Liver (tissue), 9 donors: ENCODE measurements around the gene CNOT8. TPM values are rescaled to one million over a fixed set of nuclear protein-coding genes. Genes with fewer than 3 reads are reported as not detected.

Experiments used
- DNase-seq: peaks from one replicate; pipeline ENCODE4 v3.0.0-alpha.2; 2017; ENCODE audit warnings: low spot score
- H3K27ac ChIP-seq, 2 donors: one replicate each; pipeline ENCODE4 v1.7.0; 2013; ENCODE audit warnings: inconsistent platforms in 2 of 2, low read length in 2 of 2, control low read depth in 1 of 2, low read depth in 1 of 2, mild to moderate bottlenecking in 1 of 2
- H3K27me3 ChIP-seq, 4 donors: one replicate each; pipeline versions ENCODE4 v1.6.1 to v1.7.0; 2013; ENCODE audit warnings: low read length in 3 of 4, inconsistent platforms in 1 of 4, mild to moderate bottlenecking in 1 of 4, moderate library complexity in 1 of 4; ENCODE audit not compliant: control insufficient read depth in 4 of 4, insufficient read depth in 4 of 4
- H3K36me3 ChIP-seq, 4 donors: one replicate each; pipeline versions ENCODE4 v1.6.1 to v1.7.0; 2013; ENCODE audit warnings: low read length in 3 of 4, mild to moderate bottlenecking in 3 of 4, low read depth in 1 of 4, moderate library complexity in 1 of 4; ENCODE audit not compliant: control insufficient read depth in 4 of 4, insufficient read depth in 3 of 4
- H3K4me1 ChIP-seq, 4 donors: one replicate each; pipeline versions ENCODE4 v1.6.1 to v1.7.0; 2013; ENCODE audit warnings: low read length in 3 of 4, mild to moderate bottlenecking in 3 of 4, moderate library complexity in 1 of 4; ENCODE audit not compliant: control insufficient read depth in 4 of 4, insufficient read depth in 4 of 4
- H3K4me3 ChIP-seq, 3 donors: one replicate each; pipeline versions ENCODE4 v1.6.1 to v1.7.0; 2013; ENCODE audit warnings: low read length in 3 of 3, control low read depth in 1 of 3, low read depth in 1 of 3, mild to moderate bottlenecking in 1 of 3
- H3K9ac ChIP-seq, 2 donors: one replicate each; pipeline ENCODE4 v1.7.0; 2013; ENCODE audit warnings: low read length in 2 of 2, mild to moderate bottlenecking in 2 of 2, moderate library complexity in 2 of 2, control low read depth in 1 of 2, low read depth in 1 of 2
- H3K9me3 ChIP-seq, 4 donors: one replicate each; pipeline versions ENCODE4 v1.6.1 to v1.7.0; 2013; ENCODE audit warnings: low read length in 3 of 4; ENCODE audit not compliant: control insufficient read depth in 4 of 4
- EGR1 ChIP-seq, 2 donors: IDR thresholded peaks; 2 replicates each; pipeline ENCODE4 v1.6.1; 2016 to 2018; ENCODE audit warnings: antibody characterized with exemption in 2 of 2, low read depth in 2 of 2
- FOXA1 ChIP-seq: IDR thresholded peaks from 2 replicates; pipeline ENCODE4 v1.6.1; 2016; ENCODE audit warnings: antibody characterized with exemption
- FOXA2 ChIP-seq: IDR thresholded peaks from 2 replicates; pipeline ENCODE4 v1.6.1; 2016; ENCODE audit warnings: antibody characterized with exemption
- GABPA ChIP-seq, 2 donors: IDR thresholded peaks in 1 of 2; conservative IDR thresholded peaks in 1 of 2; 2 replicates each; pipeline ENCODE4 v1.6.1; 2016; ENCODE audit warnings: antibody characterized with exemption in 2 of 2, mild to moderate bottlenecking in 1 of 2, moderate library complexity in 1 of 2
- HNF4A ChIP-seq, 2 donors: conservative IDR thresholded peaks; 2 replicates each; pipeline ENCODE4 v1.6.1; 2016; ENCODE audit warnings: antibody characterized with exemption in 2 of 2, mild to moderate bottlenecking in 2 of 2
- HNF4G ChIP-seq: IDR thresholded peaks from 2 replicates; pipeline ENCODE4 v1.6.1; 2016; ENCODE audit warnings: antibody characterized with exemption
- JUND ChIP-seq, 2 donors: IDR thresholded peaks; 2 replicates each; pipeline ENCODE4 v1.6.1; 2016; ENCODE audit warnings: antibody characterized with exemption in 2 of 2
- NR2F2 ChIP-seq: IDR thresholded peaks from 2 replicates; pipeline ENCODE4 v1.6.1; 2016; ENCODE audit warnings: antibody characterized with exemption
- RAD21 ChIP-seq, 2 donors: IDR thresholded peaks; 2 replicates each; pipeline ENCODE4 v1.6.1; 2016; ENCODE audit warnings: antibody characterized with exemption in 2 of 2, mild to moderate bottlenecking in 2 of 2
- RXRA ChIP-seq, 2 donors: IDR thresholded peaks; 2 replicates each; pipeline ENCODE4 v1.6.1; 2017 to 2018; ENCODE audit warnings: antibody characterized with exemption in 2 of 2, mild to moderate bottlenecking in 1 of 2
- SP1 ChIP-seq: IDR thresholded peaks from 2 replicates; pipeline ENCODE4 v1.6.1; 2018; ENCODE audit warnings: antibody characterized with exemption, mild to moderate bottlenecking
- WGBS: extraction: QIAGEN DNeasy Blood & Tissue Kit; methylation state at CpG from one replicate; pipeline ENCODE4 v1.1.7; 2013; 5-methylcytosine and 5-hydroxymethylcytosine counted together
- polyA plus RNA-seq, 2 donors: library from polyadenylated mRNA; stranded (reverse) in 1 of 2; unstranded in 1 of 2; fragments of 200-250 nt in 1 of 2; fragments of >200 nt in 1 of 2; fragmentation: Nextera tagmentation in 1 of 2; extraction: Ambion mirVana in 1 of 2; gene quantifications; one replicate each; pipeline versions ENCODE4 v1.2.1 to v1.2.3, GENCODE V29; 2013 to 2015
- total RNA-seq, 2 donors: library from RNA; depleted of rRNA; stranded (reverse); fragments of >200 nt; gene quantifications; one replicate each; pipeline ENCODE4 v1.2.3, GENCODE V29; 2014
- TF ChIP-seq, protein P1 (sequence below): IDR thresholded peaks from 2 replicates; pipeline ENCODE4 v1.6.1; 2016; ENCODE audit warnings: antibody characterized with exemption
- TF ChIP-seq, protein P2 (sequence below): IDR thresholded peaks from 2 replicates; pipeline ENCODE4 v1.6.1; 2016; ENCODE audit warnings: antibody characterized with exemption
- TF ChIP-seq, protein P3 (sequence below): IDR thresholded peaks from 2 replicates; pipeline ENCODE4 v1.6.1; 2016; ENCODE audit warnings: antibody characterized with exemption
- TF ChIP-seq, protein P4 (sequence below): IDR thresholded peaks from 2 replicates; pipeline ENCODE4 v1.6.1; 2016; ENCODE audit warnings: antibody characterized with exemption, mild to moderate bottlenecking
- TF ChIP-seq, protein P5 (sequence below): fragments of 150-350 bp; IDR thresholded peaks from 2 replicates; pipeline ENCODE4 v1.5.1; 2017; ENCODE audit warnings: improper control_type of control experiment, low read depth, low read length; ENCODE audit not compliant: missing input control
- donor health status: healthy.
- donor health status: healthy.
- donor health status: healthy.
- donor health status: healthy.
- donor health status: healthy.

The CNOT8 gene
- total and polyA plus RNA-seq, 4 donors: 12.6 to 38.9 (median 20.8) TPM

DNA sequence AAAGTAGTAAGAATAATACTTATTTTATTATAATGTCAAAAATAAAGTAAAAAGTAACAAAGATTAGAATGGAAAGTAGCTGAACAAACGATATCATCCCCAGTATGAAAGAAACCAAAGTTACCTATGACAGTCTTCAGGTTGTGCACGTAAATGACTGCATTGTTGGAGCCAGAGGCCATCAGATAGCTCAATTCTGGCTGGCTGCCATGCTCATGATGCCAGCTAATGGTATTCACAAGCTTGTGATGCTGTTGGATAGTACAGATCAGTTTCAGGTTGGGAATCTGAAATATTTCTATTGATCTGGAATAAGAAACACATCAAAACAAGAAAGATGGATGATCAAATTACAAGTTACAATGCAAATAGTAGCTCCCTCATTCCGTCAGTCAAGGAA is 58.4 kb downstream of the CNOT8 start:
- DNase-seq: no peak
- no peak overlapping the region for H3K4me3 ChIP-seq
- TF ChIP-seq RXRA (IDR thresholded peaks at IDR 0.05): no peak
- no peak for TF ChIP-seq RAD21 (IDR thresholded peaks at IDR 0.05)
- TF ChIP-seq, protein P1, sequence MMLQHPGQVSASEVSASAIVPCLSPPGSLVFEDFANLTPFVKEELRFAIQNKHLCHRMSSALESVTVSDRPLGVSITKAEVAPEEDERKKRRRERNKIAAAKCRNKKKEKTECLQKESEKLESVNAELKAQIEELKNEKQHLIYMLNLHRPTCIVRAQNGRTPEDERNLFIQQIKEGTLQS: no peak
- TF ChIP-seq SP1: no peak
- TF ChIP-seq, protein P2, sequence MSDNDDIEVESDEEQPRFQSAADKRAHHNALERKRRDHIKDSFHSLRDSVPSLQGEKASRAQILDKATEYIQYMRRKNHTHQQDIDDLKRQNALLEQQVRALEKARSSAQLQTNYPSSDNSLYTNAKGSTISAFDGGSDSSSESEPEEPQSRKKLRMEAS: no peak
- no peak overlapping the region for H3K9ac ChIP-seq
- H3K36me3 ChIP-seq: peaks cover 17 to 50% (median 30%) of the 10 kb centered on the region in 4 donors
- H3K4me1 ChIP-seq: no peaks in the 10 kb centered on the region
- WGBS: 74% methylated on average over 3 of the region's 3 CpGs
- H3K27ac ChIP-seq: no peak overlapping the region
- H3K9me3 ChIP-seq: no peaks in the 10 kb centered on the region
- H3K27me3 ChIP-seq: no peaks in the 10 kb centered on the region

DNA sequence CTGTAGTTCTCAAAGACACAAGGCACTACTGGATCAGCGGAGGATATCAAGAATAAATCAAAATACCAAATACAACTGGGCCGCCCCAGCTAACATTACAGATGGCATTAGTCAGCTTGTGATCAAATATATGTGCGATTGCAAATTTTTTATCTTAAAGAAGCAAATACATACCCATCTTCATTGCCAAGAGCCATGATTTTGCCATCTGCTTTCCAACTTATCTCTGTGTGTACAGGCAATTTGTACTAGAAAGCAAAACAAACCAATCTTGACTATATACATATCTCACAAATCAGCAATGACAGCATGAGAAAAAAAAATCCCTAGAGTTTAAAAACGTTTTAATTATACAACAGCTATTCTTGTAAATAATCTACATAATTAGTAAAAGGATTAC is 59.3 kb downstream of the CNOT8 start:
- no peak overlapping the region for H3K27ac ChIP-seq
- H3K9me3 ChIP-seq: no peaks in the 10 kb centered on the region
- H3K9ac ChIP-seq: no peak overlapping the region
- H3K36me3 ChIP-seq: peaks cover 12 to 43% (median 28%) of the 10 kb centered on the region in 4 donors
- no peak for DNase-seq
- TF ChIP-seq RAD21 (IDR thresholded peaks at IDR 0.05) (no peak), RXRA (IDR thresholded peaks at IDR 0.05) (no peak), FOXA2 (no peak), EGR1 (IDR thresholded peaks at IDR 0.05; ENCODE audit: low read depth in 2 of 2) (no peak), NR2F2 (no peak), GABPA (IDR thresholded peaks at IDR 0.05 in 1 of 2, conservative IDR thresholded peaks at IDR 0.05 in 1 of 2) (no peak), HNF4G (no peak), HNF4A (conservative IDR thresholded peaks at IDR 0.05) (no peak), FOXA1 (no peak), JUND (IDR thresholded peaks at IDR 0.05) (no peak)
- TF ChIP-seq, protein P3, sequence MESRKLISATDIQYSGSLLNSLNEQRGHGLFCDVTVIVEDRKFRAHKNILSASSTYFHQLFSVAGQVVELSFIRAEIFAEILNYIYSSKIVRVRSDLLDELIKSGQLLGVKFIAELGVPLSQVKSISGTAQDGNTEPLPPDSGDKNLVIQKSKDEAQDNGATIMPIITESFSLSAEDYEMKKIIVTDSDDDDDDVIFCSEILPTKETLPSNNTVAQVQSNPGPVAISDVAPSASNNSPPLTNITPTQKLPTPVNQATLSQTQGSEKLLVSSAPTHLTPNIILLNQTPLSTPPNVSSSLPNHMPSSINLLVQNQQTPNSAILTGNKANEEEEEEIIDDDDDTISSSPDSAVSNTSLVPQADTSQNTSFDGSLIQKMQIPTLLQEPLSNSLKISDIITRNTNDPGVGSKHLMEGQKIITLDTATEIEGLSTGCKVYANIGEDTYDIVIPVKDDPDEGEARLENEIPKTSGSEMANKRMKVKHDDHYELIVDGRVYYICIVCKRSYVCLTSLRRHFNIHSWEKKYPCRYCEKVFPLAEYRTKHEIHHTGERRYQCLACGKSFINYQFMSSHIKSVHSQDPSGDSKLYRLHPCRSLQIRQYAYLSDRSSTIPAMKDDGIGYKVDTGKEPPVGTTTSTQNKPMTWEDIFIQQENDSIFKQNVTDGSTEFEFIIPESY: no peak
- TF ChIP-seq, protein P2: no peak
- TF ChIP-seq, protein P4, sequence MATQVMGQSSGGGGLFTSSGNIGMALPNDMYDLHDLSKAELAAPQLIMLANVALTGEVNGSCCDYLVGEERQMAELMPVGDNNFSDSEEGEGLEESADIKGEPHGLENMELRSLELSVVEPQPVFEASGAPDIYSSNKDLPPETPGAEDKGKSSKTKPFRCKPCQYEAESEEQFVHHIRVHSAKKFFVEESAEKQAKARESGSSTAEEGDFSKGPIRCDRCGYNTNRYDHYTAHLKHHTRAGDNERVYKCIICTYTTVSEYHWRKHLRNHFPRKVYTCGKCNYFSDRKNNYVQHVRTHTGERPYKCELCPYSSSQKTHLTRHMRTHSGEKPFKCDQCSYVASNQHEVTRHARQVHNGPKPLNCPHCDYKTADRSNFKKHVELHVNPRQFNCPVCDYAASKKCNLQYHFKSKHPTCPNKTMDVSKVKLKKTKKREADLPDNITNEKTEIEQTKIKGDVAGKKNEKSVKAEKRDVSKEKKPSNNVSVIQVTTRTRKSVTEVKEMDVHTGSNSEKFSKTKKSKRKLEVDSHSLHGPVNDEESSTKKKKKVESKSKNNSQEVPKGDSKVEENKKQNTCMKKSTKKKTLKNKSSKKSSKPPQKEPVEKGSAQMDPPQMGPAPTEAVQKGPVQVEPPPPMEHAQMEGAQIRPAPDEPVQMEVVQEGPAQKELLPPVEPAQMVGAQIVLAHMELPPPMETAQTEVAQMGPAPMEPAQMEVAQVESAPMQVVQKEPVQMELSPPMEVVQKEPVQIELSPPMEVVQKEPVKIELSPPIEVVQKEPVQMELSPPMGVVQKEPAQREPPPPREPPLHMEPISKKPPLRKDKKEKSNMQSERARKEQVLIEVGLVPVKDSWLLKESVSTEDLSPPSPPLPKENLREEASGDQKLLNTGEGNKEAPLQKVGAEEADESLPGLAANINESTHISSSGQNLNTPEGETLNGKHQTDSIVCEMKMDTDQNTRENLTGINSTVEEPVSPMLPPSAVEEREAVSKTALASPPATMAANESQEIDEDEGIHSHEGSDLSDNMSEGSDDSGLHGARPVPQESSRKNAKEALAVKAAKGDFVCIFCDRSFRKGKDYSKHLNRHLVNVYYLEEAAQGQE: no peak
- TF ChIP-seq, protein P1: no peak
- TF ChIP-seq, protein P5, sequence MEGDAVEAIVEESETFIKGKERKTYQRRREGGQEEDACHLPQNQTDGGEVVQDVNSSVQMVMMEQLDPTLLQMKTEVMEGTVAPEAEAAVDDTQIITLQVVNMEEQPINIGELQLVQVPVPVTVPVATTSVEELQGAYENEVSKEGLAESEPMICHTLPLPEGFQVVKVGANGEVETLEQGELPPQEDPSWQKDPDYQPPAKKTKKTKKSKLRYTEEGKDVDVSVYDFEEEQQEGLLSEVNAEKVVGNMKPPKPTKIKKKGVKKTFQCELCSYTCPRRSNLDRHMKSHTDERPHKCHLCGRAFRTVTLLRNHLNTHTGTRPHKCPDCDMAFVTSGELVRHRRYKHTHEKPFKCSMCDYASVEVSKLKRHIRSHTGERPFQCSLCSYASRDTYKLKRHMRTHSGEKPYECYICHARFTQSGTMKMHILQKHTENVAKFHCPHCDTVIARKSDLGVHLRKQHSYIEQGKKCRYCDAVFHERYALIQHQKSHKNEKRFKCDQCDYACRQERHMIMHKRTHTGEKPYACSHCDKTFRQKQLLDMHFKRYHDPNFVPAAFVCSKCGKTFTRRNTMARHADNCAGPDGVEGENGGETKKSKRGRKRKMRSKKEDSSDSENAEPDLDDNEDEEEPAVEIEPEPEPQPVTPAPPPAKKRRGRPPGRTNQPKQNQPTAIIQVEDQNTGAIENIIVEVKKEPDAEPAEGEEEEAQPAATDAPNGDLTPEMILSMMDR: no peak
- no peaks in the 10 kb centered on the region for H3K27me3 ChIP-seq
- H3K4me1 ChIP-seq: no peaks in the 10 kb centered on the region
- WGBS: 87% methylated on average over 4 of the region's 4 CpGs
- H3K4me3 ChIP-seq: no peak overlapping the region
